ENCODE data around the gene SCO2. TPM values are rescaled to one million over a fixed set of nuclear protein-coding genes. Genes with fewer than 3 reads are reported as not detected.
A peak's percentile ranks its signal among the peaks of the same experiment; 100 is the strongest.

SCO2 gene
- total and polyA plus RNA-seq, 9 of the 15 experiments (the other 6 are each of a cell fraction or from before 2014, with no cell fraction given) = 0.34 to 4.0 (median 1.1) TPM; not detected in 3

DNA sequence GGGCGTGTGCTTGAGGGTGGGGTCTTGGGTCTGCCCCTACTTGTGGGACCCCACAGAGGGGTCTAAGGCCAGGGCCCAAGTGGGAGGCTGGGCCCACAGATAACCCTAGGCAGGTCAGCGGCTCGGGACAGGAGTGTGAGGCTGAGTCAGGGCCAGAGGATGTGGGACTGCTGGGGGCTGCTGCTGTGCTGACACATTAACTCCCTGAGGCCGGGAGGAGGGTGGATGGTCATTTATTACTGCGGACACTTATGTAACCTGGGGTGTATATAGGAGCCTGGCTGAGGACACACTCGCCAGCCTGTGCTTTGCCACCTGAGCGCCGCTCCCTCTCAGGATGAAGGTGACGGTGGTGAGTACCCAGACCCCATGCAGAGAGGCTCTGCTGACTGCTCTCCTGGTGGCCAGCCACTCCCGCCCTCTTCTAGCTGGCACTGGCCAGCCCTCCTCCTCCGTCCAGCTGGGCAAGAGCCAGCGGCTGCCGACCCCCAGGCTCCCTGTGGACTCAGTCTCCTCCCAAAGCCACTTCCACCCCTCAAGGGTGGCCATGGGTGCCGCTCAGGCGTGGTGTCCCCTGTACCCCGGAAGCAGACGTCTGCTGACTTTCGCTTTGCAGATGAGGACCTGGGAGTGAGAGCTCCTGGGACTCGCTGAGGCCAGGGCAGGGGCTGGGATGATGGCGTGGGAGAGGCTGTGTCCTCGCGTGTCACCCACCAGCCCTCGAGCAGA lies 38.7 kb downstream of the SCO2 start, which contains the start of gene MIOX:
Gene MIOX (plus strand): TSS at position 299 of the 729 bp plus-strand sequence. CDS start 39 bp downstream, at position 338.
- FAIRE-seq = no peak
- CTCF ChIA-PET (ENCODE audit: low intra/inter-chr PET ratio) = no interaction called here
- WGBS (ENCODE audit: insufficient coverage, low coverage, missing lambda C conversion rate) = 46% methylated on average over 16 of the region's 23 CpGs
- Histone ChIP-seq H3K4me3 (no peak within 1 kb of the TSS), H3K36me3 (ENCODE audit: control insufficient read depth, insufficient read depth, low read length) (no peaks in the 10 kb centered on the region), H3K9ac (ENCODE audit: insufficient read depth in 1 of 2, low read depth in 2 of 2, low read length in 2 of 2) (peak within 1 kb of the TSS in 1 of 2 experiments; percentile 52; a peak in 1 of 4 replicates), H3K9me1 (ENCODE audit: control insufficient read depth, insufficient read depth, low read length) (no peaks in the 10 kb centered on the region), H3K9me3 (replicated peaks; ENCODE audit: control insufficient read depth, insufficient read depth, low read depth, low read length) (no peaks in the 10 kb centered on the region), H2AFZ (ENCODE audit: low read depth, low read length) (0 out of 2 replicates have a peak within 1 kb of the TSS, but pooled peaks have one; percentile 55), H3K4me2 (ENCODE audit: insufficient read depth, low read length) (no peak within 1 kb of the TSS), H3K27ac (ENCODE audit: extremely low read depth, low read depth, low read length) (no peak within 1 kb of the TSS), H3K4me1 (replicated peaks in 1 of 2; ENCODE audit: control insufficient read depth in 2 of 2, insufficient read depth in 2 of 2, low read length in 2 of 2) (peaks cover 4 to 60% of the 10 kb centered on the region in 2 experiments; a peak in 3 of 5 replicates), H3K27me3 (ENCODE audit: control insufficient read depth in 2 of 2, insufficient read depth in 2 of 2, low read length in 2 of 2) (no peaks in the 10 kb centered on the region), H3K79me2 (ENCODE audit: control insufficient read depth, insufficient read depth, low read length) (no peaks in the 10 kb centered on the region), H4K20me1 (replicated peaks; ENCODE audit: control insufficient read depth, insufficient read depth, low read length) (no peaks in the 10 kb centered on the region)
- intact Hi-C loops (cut with micrococcal nuclease) (no loop called here), in situ Hi-C loops (cut with MboI) (no loop called here)
- ATAC-seq = peak; percentile 34
- TF ChIP-seq SMAD1 (IDR thresholded peaks at IDR 0.05; ENCODE audit: low read depth, low read length, partially characterized antibody) (no peak), ZBTB7A (IDR thresholded peaks at IDR 0.05; ENCODE audit: borderline replicate concordance, control insufficient read depth, low read depth, low read length) (peak; percentile 50; the same call in 1 of the 2 replicates), POLR2G (IDR thresholded peaks at IDR 0.05; ENCODE audit: low read depth, low read length) (peak; percentile 58), ZC3H4 (CRISPR knock-in tag; IDR thresholded peaks at IDR 0.05; ENCODE audit: borderline replicate concordance) (no peak), MEIS2 (IDR thresholded peaks at IDR 0.05; ENCODE audit: partially characterized antibody) (no peak), NR2C1 (IDR thresholded peaks at IDR 0.05) (no peak), NR2C1 (tag; IDR thresholded peaks at IDR 0.05) (0 out of 2 replicates have a peak, but pooled peaks have one; percentile 36)
- TF ChIP-seq, protein P1, sequence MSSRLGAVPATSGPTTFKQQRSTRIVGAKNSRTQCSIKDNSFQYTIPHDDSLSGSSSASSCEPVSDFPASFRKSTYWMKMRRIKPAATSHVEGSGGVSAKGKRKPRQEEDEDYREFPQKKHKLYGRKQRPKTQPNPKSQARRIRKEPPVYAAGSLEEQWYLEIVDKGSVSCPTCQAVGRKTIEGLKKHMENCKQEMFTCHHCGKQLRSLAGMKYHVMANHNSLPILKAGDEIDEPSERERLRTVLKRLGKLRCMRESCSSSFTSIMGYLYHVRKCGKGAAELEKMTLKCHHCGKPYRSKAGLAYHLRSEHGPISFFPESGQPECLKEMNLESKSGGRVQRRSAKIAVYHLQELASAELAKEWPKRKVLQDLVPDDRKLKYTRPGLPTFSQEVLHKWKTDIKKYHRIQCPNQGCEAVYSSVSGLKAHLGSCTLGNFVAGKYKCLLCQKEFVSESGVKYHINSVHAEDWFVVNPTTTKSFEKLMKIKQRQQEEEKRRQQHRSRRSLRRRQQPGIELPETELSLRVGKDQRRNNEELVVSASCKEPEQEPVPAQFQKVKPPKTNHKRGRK (tag; IDR thresholded peaks at IDR 0.05) = no peak
- no TSS peak for BruUV-seq (replicated peaks)
- peak in 2 of 4 experiments; percentile 14 to 27 for DNase-seq (ENCODE audit: extremely low read depth in 1 of 4, low spot score in 3 of 4)
- POLR2A ChIA-PET = interaction anchor here (0.7 to 1.5 kb wide), 3 partner anchors 11 to 21 kb away, joined by 3 to 6 read pairs (median 3); partner anchors contain the start of genes LMF2 and NCAPH2
